HG03469 (cell line): ENCODE results near the gene CPNE5.

Source experiments
- ATAC-seq: cut with Tn5 transposase; IDR thresholded peaks from one replicate; pipeline ENCODE4 v1.9.1; 2021; ENCODE audit warnings: mild to moderate bottlenecking, moderate library complexity, moderate number of reproducible peaks; ENCODE audit not compliant: unreplicated experiment

CPNE5 gene

DNA sequence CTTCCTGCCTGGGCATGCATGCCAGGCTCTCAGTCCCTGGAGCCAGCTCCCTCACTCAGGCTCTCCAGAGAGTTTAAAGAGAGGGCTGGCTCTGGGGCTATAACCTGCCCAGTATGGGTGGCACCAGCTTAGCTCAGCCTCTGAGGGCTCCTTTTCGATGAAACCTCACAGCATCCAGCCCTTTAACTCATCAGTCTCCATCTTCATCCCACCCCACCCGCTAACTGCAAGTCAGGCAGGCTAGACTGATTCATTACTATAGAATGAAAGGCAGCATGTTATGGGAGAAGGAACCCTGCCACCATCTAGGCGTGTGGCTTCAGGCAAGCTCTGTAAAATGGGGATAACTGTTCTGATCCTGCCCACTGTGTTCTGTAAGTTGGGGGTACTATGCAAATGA, 88.2 kb downstream of the CPNE5 start:
- ATAC-seq, result no peak

DNA sequence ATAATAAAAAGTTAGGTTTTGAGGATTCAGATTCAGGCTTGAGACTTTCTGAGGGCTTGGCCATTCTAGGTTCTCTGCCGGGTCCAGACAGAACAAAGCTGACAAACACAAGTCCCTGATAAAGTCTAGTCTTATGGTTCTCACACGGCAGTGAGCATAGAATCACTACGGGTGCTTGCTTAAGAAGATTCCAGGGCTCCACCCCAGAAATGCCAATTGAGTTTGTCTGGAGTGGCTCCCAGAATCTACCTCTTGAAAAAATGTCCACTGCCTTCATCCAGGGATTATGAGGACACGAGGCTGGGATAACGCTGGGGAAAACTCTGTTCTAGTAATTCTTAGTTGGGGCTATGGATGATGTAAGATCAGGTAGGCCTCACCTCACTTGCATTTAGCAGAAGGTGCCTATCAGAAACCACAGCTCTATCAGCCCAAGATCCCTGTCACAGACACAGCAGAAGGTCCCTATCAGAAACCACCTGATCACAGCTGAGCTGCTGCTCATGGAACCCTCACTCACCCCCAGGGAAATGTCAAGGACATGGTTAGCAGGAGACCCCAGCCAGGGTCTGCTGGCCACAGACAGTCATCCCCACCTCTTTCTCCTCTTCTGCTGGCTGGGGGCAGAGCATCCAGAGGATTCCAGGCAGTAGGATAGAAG, 89.3 kb downstream of the CPNE5 start:
- ATAC-seq, result no peak

DNA sequence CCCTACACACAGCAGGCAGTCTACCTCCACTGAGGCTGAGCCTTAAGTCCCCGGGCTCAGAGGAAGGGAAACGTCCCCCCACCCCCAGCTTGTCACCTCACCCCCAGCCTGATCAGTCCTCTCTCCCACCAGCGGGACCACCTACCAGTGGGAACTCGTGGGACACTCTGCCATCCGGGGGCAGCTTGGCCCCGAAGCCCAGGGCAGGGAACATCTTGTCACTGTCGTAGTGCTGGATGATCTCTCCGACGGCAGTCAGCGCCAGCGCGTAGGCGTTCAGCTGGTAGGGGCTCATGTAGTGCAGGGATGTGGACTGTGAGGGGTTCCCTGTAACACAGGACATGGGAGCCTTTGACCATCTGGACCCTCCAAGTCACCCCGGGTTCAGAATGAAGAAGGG, 93.0 kb downstream of the CPNE5 start:
- ATAC-seq, result no peak

DNA sequence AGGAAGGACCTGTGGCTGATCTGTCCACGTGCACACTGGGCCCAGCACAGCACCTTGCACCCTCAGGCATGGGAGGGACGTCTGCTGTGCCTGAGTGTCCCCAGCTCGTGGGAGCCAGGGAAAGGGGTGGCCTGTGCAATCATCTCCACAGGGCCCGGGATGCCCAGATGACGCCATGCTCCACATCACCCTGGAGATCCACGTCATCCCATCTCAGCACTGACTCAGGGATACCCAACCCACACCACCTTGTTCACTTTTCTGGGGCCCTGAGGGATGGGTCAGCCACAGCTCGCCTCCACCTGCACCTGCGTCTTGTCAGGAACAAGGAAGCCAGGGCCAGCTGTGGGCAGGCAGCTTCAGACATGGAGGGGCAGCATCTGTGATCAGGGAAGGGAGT, 93.4 kb downstream of the CPNE5 start:
- no peak for ATAC-seq

DNA sequence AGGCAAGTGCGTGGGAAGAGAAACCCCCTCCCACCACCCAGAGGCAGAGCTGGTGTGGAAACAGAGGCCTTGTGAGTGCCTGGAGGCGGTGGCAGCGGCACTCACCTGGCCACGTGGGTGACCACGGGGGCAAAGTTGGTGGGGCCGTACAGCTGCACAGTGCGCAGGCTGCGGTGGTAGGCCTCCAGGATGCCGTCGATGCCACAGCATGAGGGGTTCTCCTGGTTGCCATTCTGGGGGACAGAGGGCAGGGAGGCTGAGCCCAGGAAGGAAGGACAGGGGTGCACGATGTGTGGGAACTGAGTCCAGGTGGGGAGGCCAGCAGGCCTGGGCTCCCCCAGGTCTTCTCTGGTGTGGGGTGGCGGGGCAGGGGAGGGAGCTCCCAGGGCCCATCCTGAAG, 94.0 kb downstream of the CPNE5 start:
- ATAC-seq, result no peak

DNA sequence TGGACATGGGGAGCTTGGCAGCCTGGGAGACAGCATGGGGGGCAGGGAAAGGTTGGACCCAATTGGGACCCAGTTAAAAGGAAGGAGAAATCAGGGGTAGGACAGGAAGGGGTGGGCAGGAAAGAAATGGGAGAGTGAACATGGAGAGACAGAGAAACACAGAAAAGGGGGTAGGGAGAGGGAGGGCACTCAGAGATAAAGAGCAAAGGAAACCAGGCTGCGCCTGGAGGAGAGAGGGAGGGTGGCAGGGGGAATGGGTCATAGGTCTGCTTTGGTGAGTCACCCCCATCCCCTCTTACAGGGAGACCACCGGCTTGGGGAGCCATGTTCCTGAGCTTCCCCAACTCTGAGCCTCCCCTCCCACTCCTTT, 95.0 kb downstream of the CPNE5 start:
- ATAC-seq, result no peak

DNA sequence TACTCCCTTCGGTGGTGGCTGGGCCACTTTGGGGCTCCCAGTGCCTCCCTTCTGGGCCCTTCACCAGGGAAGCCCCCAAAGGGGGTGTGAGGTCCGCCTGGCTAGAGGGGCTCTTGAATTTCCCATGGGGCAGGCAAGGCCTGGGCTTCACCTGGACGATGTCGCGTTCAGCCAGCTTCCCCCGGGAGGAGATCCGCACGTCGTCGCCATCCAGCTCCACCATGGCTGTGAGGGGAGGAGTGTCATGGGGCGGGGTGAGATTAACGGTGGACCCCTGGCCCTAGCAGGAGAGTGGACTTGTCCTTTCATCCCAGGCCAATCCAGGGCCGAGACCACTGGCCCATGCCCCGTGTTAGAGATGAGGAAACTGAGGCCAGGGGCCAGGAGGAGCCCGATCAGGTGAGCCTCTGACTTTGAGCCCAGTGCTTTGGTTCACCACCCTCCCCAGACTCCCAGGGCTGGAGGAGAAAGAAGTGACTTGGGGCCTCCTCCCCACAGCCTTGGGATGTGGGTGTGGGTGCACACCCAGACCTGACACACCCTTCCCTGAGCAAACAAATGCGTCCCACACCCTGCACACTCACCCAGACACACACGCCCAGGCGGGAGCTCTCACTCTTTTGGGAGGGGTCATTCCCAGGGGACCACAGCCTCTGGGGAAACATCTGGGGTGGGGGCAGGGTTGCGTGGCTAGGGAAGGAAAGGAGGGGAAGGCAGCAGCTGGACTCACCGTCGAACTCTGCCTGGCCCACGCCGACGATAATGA, 95.5 kb downstream of the CPNE5 start:
- no peak for ATAC-seq

DNA sequence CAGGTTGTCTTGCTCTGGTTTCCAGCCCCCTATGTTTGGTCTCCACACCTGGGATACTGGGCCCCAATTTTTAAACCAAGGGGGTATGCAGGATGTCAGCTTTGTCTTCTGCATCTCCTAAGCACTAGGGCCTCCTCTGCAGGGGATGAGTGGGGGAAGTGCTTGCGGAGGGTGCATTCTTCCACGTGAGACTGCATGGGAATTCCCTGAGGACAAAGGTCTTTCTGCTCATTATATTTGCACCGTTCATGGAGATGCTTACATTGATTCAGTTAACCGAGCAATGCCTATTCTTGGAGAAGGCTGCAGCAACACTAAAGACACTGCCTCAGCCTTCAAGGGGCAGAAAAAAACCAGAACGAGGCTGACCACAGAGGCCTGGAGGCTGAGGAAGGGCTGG, 96.2 kb downstream of the CPNE5 start:
- no peak for ATAC-seq

DNA sequence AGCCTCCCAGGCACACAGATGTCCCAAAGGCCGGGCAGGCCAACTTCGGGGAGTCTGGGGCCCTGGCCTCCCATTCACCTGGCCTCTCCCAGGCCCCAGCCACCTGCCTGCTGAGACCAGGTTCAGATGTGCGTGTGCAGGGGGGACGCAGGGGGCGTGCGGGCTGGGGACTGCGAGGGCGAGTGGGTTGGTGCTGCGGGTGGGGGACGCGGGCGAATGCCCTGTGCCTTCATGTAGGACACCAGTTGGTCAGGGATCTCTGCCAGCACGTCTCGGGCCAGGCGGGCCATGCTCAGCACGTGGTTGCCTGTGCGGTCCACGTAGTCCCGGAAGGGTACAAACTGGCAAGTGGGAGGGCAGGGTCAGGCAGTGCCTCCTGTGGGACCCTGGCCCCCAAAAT, 97.1 kb downstream of the CPNE5 start:
- ATAC-seq, result no peak

DNA sequence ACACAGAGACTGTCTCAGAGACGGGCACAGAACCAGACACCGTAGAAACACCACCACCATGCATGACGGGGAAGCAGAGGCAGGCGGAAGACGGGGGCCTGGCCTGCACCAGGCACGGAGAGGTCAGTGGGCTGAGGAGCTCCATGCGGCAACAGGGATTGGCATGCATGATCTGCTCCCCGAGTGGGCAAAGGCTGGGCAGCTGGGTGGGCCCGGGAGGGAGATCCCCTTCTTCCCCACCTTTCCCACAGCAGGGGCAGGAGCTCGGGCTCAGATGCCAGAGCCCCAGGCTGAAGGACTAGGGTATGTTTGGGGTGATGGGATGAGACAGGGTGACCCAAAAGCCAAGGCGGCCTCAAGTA, 98.4 kb downstream of the CPNE5 start:
- ATAC-seq, result no peak

DNA sequence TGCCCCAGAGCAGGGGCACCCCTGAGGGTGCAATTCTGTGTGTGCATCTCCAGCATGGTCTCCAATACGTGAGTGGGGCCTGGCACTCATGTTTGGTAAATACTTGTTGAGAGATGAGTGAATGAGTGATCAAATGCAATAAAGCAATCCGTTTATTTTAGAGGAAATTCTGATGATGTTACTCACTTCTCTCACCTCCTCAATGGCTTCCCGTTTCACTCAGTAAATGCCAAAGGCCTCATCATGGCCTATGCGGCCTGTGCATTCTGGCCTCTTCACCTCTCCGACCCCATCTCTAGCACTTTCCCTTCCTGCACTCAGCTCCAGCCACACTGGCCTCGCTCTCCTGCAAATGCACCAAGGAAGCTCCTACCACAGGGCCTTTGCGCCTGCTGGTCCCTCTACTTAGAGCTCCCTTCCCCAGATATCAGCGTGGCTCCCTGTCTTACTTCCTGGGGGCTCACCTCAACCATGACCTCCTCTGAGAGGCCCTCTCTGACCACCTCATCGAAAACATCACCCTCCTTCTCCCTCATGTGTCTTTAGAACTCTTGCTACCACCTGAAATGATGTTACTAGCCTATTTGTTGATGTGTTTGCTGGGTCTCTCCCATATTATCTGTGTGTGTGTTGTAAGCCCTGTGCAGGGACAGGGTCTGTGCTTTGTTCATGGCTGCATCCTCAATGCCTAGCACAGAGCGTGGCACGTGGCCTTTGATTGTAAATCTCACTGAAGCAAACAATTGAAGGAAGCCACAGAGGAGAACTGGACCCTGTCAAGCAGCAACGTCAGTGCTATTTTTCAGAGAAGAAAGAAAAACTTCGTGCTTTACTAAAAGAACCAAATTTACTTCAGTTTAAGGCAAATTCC, 99.1 kb downstream of the CPNE5 start:
- ATAC-seq, result no peak

DNA sequence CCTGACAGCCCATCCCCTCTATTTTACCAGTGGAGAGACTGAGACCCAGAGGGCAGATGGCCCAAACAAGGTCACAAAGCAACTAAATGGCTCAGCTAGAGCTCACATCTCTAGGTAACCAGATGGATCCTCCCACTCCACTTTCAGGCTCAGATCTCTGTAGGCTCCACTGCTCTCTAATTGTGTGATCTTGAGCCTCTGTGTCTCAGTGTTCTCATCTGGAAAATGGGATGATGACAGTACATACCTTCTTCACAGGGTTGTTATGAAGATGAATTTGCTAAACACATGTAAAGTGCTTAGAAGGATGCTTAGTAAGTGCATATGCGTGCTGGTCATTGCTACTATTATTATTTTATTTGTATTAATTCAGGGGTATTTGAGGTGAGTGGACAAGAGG, 101.1 kb downstream of the CPNE5 start:
- ATAC-seq, result no peak

DNA sequence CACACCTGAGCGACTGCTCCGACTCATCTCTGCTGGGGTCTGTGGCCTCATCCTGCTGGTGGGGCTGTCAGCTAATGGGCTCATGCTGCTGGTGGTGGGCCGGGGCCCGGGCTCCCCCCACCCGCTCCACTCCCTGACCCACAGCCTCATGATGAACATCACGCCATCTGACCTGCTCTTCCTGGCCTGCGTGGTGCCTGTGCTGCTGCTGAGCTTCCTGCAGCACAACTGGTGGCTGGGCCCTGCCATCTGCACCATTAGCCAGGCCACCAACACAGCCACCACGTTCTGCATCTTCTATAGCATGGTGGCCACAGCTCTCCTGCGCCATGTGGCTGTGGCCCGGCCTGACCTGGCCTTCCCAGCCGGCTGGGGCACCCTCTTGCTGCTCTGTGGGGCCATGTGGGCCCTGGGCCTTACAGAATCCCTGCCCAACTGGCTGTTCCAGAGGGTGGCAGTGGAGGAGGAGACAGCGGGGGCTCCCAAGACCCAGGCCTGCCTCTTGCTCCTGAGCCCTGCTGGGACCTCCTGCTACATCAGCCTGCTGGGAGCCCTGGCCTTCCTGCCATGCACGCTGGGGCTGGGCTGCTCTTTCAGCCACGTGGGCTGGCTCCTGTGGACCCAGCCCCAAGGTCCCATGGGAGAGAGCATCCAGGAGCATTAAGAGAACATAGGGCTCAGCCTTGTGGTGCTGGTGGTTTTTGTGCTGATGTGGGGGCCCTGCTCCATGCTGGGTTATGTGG, 102.0 kb downstream of the CPNE5 start:
- ATAC-seq, result no peak

DNA sequence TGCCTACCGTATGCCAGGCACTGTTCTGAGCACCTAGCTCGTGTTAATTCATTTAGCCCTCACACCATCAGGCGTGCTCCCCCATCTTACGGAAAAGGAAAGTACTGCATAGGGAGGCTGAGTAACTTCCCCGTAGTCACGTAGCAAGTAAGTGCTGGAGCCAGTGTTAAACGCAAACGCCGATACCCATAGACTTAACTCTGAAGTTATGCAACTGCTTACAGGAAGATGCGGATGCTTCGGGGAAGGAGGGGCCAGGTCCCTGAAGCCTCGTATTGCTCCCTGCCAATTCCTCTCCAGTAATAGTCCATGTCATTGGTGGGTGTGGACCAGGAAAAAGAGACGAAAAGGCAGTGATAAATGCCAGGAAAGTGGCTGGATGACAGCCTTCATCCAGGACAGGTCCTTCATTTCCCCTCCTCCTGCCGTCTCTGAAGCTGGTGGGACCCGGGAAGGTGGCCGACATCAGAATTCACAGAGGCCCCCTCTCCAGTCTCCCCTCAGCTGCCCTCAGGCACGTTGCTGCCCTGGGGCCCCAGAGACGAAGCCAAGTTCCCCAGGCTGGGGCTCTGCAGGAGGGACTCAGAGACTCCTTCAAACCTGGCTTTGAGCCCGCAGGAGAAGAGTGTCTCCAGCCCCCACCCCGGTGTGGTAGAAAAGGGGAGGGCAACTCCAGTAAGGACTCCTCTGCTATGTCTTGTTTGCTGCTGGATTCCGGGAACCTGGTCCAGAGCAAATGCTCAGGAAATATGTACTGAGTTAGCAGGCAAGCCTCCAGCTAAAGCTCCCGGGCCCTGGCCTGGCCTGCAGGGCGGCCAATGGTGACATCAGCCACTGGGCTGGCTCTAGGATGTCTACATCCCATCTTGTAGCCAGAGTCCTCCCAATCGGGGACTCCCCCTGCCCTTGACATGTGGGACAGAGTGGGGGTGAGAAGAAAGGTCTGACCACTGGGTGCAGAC, 103.9 kb downstream of the CPNE5 start:
- ATAC-seq, result no peak

DNA sequence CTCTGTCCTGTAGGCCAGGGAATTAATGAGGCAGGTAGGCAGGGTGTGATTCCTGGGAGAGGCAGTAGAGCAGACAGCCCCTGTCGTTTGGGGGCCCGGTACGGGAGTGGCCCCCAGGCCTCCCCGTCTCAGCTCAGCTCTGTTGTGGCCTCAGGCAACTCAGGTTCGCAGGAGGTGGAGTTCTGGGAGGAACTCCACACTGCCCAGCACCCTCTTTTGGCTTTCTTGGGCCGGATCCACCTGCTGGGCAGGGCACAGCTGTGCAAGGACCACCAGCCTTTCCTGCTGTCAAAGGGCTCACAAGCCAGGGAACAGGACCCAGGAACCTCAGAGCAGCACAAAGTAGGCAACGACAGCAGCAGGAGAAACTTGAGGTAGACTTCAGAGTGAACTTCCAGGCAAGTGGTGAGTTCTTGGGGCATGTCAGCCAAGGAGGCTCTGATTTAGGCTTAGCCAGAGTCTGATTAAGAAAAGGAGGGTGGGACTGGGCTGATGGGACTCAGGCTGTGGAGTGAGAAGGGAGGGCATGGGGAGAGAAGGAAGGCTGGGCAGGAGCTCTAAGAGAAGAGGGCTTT, 104.7 kb downstream of the CPNE5 start:
- no peak for ATAC-seq

DNA sequence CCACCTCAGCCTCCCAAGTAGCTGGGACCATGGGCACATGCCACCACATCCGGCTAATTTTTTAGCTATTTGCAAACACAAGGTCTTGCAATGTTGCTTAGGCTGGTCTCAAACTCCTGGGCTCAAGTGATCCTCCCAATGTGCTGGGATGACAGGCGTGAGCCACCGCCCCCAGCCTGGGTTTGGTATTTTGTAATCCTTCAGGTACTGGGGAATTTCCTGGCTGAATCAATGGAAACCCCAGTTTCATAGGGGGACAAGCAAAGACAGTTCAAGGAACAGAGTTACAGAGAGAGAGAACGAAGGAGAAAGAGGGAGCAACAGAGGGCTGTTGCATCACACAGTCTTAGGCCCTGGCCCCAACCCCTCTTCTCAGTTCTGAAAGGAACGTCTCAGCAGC, 105.9 kb downstream of the CPNE5 start:
- no peak for ATAC-seq

DNA sequence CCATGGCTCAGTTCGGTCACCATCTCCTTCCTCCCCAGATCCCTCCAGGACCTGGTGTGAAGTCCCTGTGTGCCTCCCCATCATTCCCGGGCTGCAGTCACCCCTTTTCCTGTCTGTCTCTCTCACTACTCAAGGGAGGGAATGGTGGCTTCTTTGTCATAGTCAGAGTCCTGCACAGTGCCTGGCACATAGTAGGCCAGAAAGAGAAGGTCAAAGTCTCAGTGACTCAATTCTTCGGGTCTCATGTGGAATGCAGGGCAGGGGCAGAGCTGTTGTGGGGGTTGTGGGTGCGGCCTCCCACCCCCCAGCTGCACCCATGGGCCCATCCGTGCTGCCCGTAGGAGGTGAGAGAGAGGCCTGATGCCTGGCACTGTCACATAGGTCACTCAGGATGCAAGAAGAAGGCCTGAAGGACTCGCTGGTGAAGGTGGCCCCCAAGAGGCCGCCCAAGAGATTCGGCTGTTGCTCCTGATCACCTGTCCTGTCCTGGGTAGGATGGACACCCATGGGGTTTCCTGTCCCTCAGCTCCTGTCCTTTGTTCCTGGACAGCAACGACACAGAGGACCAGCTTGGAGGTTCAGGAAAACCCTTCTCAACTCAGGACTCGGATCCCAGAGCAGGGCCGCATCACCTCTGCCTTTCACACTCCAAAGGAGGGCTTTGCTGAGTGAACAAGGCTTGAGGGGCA, 107.5 kb downstream of the CPNE5 start:
- no peak for ATAC-seq

DNA sequence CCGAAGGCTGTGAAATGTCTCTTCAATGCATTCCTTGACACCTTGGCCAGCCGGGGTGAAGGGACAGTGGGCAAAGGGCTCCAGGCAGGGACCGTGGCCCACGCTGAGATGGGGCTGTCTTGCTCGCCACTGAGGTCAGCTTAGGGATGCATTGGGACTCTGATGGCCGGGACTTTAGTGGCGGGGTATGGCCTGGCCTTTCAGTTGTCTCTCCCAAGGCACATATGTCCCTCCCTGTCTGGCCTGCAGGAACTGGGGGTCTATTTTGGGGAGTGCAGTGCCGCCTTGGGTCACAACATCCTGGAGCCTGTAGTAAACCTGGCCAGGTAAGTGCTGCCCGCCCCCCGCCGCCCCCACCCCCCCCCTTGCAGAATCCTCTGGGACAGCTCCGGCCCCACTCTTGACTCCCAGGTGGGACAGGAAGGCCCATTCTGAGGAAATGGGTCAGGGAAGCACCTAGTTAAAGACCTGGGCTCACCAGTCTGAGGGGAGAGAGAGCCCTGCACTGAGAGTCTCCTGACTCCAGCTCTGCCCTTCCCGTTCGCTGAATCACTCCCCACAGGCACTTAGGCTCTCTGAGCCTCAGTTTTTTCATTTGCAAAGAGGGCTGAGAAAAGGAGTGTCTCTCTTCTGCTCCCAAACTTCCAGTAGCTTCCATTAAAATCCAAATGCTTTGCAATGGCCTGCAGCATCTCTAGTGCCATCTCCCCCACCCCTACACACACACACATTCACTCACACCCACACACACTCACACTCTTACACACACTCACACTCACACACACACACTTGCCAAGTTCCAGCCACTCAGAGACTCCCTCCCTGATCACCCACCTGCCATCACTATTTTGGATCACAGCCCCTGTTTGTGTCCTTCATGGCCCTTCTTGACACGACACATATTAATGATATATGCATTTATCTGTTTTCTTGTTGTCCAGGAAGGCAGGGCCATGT, 108.5 kb downstream of the CPNE5 start:
- ATAC-seq, result no peak
